ENCODE measurements around the gene TRIO.
A peak's percentile ranks its signal among the peaks of the same experiment; 100 is the strongest.

The TRIO gene

DNA sequence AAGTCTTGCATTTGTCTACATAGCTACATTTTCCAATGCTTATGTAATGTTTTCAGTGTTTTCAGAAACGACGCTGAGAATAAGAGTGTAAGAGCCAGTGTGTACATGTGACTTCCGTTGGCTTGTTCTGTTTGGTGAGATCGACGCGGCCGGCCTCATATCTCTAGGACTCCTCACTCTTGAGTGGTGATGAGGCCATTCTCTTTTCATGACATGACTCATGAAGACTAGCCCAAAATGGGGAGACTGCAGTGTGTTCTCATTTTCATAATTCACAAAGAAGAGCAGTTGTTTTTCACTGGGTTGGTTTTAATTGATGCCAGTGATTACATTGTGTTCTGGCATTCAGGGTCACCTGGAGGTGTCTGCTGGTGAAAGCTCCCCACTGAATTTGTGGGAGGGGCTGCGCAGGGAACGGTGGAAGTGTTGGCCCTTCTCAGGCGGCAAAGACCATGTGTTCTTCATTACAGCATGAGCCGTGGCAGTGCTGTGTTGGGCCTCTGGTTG is 306.9 kb downstream of the TRIO start:
- H3K27ac ChIP-seq, result peak overlapping the region; percentile 78
- H3K9me3 ChIP-seq (ENCODE audit: control insufficient read depth, low read length), result no peaks in the 10 kb centered on the region
- no peak overlapping the region for H3K4me2 ChIP-seq (ENCODE audit: low read length)
- TF ChIP-seq CTCF (IDR thresholded peaks at IDR 0.05), result no peak
- peaks cover 67% of the 10 kb centered on the region for H3K4me1 ChIP-seq
- H2AFZ ChIP-seq, result no peak overlapping the region
- H3K36me3 ChIP-seq (ENCODE audit: control insufficient read depth, insufficient read depth, low read length), result no peaks in the 10 kb centered on the region
- no peaks in the 10 kb centered on the region for H3K27me3 ChIP-seq (ENCODE audit: control insufficient read depth, insufficient read depth, low read length)
- no peak overlapping the region for H3K4me3 ChIP-seq (ENCODE audit: low read depth, low read length)
- H3K9ac ChIP-seq, result no peak overlapping the region
- H3K79me2 ChIP-seq, result peaks cover 5% of the 10 kb centered on the region

DNA sequence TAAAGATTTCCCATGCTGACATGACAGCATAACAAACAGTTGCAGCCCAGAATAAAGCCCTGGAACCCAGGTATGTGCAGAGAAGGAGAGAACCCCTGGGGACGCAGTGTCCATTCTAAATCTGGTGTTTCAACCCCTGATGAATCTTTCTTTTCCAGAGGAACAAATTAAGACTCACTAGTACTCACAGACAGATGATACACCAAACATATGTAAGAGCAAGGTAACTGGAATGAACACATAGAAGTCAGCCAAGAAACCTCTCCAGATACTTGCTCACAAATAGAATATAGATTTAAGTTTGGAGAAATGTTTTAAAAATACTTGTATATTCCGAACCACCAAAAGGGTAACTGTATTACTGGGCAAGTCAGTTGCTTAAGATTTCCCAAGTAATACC is 307.6 kb downstream of the TRIO start:
- Histone ChIP-seq H3K36me3 (ENCODE audit: control insufficient read depth, insufficient read depth, low read length) (no peaks in the 10 kb centered on the region), H3K4me1 (peaks cover 60% of the 10 kb centered on the region), H3K4me2 (ENCODE audit: low read length) (no peak overlapping the region), H3K27me3 (ENCODE audit: control insufficient read depth, insufficient read depth, low read length) (no peaks in the 10 kb centered on the region), H3K9me3 (ENCODE audit: control insufficient read depth, low read length) (no peaks in the 10 kb centered on the region), H3K27ac (peak overlapping the region; percentile 78), H3K4me3 (ENCODE audit: low read depth, low read length) (no peak overlapping the region), H3K79me2 (peaks cover 5% of the 10 kb centered on the region), H3K9ac (no peak overlapping the region), H2AFZ (no peak overlapping the region)
- TF ChIP-seq CTCF (IDR thresholded peaks at IDR 0.05), result no peak

DNA sequence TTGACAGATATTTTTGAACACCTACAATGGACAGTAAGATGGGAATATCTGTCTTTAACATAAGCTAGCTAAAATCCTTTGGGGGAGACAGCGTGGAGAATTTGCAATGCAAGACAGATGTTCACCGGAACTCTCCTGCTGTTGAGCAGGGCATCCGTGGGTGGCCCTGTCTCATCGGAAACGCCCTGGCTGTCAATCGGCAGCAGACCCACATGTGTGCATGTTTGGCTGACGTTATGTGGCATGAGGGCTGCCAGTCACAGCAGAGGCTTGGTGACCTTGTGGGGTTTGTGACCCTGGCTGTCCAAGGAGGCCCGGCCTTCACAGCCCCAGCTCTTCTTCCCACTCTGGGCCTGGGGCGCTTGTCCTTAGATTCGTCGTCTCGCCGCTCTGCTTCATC is 308.7 kb downstream of the TRIO start:
- no peak overlapping the region for H3K9ac ChIP-seq
- no peak overlapping the region for H2AFZ ChIP-seq
- TF ChIP-seq CTCF (IDR thresholded peaks at IDR 0.05), result no peak
- no peak overlapping the region for H3K4me3 ChIP-seq (ENCODE audit: low read depth, low read length)
- peaks cover 53% of the 10 kb centered on the region for H3K4me1 ChIP-seq
- no peak overlapping the region for H3K4me2 ChIP-seq (ENCODE audit: low read length)
- no peaks in the 10 kb centered on the region for H3K9me3 ChIP-seq (ENCODE audit: control insufficient read depth, low read length)
- H3K27ac ChIP-seq, result peak overlapping the region; percentile 78
- no peaks in the 10 kb centered on the region for H3K36me3 ChIP-seq (ENCODE audit: control insufficient read depth, insufficient read depth, low read length)
- no peaks in the 10 kb centered on the region for H3K27me3 ChIP-seq (ENCODE audit: control insufficient read depth, insufficient read depth, low read length)
- H3K79me2 ChIP-seq, result peaks cover 2% of the 10 kb centered on the region

DNA sequence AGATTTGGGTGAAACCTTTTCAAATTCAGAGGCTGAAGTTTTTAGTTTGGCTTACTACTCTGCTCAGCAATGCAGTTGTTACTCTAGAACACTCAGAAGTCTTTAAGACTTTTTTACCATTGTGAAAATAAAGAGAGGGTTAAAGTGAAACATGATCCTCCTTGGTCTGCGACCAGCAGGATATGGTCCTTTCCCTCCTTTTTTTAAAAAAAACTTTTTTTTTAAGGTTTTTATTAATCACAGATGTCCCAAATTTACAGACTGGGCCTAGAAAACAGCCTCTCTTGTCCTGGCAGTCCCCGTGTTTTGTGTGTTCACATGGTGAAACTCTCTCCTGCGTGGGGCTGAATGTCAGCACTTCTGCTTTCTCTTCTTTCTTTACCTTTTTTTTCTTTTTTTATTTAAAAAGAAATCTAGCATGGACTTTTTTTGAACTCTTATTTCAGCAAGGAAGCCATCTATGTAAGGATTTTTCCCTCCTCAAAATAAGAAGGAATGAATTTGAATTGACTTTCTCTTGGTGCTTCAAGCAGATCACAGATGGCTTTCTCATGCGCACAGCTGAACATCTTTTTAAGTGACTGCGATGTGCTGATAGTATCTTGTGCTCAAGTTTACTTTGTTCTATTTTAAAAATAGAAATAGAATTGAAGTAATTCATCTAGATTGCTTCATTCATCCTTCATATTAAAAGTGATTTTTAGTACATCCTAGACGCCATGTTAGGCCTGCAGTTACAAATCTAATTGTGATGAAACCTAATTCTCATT is 309.7 kb downstream of the TRIO start:
- Histone ChIP-seq H3K4me3 (ENCODE audit: low read depth, low read length) (no peak overlapping the region), H3K27ac (peak overlapping the region; percentile 78), H3K9me3 (ENCODE audit: control insufficient read depth, low read length) (no peaks in the 10 kb centered on the region), H2AFZ (peak overlapping the region; percentile 17), H3K4me2 (ENCODE audit: low read length) (no peak overlapping the region), H3K36me3 (ENCODE audit: control insufficient read depth, insufficient read depth, low read length) (no peaks in the 10 kb centered on the region), H3K79me2 (peaks cover 2% of the 10 kb centered on the region), H3K9ac (no peak overlapping the region), H3K4me1 (peaks cover 52% of the 10 kb centered on the region), H3K27me3 (ENCODE audit: control insufficient read depth, insufficient read depth, low read length) (no peaks in the 10 kb centered on the region)
- TF ChIP-seq CTCF (IDR thresholded peaks at IDR 0.05), result no peak

DNA sequence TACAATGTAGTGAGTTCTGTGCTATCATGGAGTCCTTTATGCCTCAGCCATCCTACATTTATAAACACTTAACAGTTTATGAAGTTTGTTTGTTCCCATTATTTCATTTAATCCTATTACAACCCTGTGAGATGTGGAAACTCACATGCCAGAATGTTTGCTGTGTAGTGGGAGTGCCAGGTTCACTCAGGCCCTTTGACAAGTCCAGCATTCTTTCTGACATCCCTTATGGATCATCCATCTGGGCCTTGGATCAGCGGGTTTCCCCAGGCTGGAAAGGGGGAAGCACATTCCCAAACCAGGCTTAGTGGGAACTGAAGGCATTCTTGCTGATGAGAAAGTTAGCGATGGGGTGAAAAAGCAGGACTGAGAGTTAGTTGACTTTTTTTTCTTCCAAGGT is 310.3 kb downstream of the TRIO start:
- peak overlapping the region; percentile 14 for H2AFZ ChIP-seq
- H3K9ac ChIP-seq, result no peak overlapping the region
- H3K36me3 ChIP-seq (ENCODE audit: control insufficient read depth, insufficient read depth, low read length), result no peaks in the 10 kb centered on the region
- H3K27me3 ChIP-seq (ENCODE audit: control insufficient read depth, insufficient read depth, low read length), result no peaks in the 10 kb centered on the region
- peak overlapping the region; percentile 78 for H3K27ac ChIP-seq
- no peak overlapping the region for H3K4me3 ChIP-seq (ENCODE audit: low read depth, low read length)
- H3K9me3 ChIP-seq (ENCODE audit: control insufficient read depth, low read length), result no peaks in the 10 kb centered on the region
- TF ChIP-seq CTCF (IDR thresholded peaks at IDR 0.05), result no peak
- H3K4me2 ChIP-seq (ENCODE audit: low read length), result no peak overlapping the region
- H3K79me2 ChIP-seq, result peaks cover 2% of the 10 kb centered on the region
- peaks cover 53% of the 10 kb centered on the region for H3K4me1 ChIP-seq
